HAP-1 (cell line): ENCODE measurements around the gene CD37.
A peak's percentile ranks its signal among the peaks of the same experiment; 100 is the strongest.

Experiments
- DNase-seq, 2 experiments: peaks; one replicate each; pipeline ENCODE4 v3.0.0-alpha.2; 2016 to 2020; ENCODE audit warnings: low spot score in 2 of 2
- H3K27me3 ChIP-seq: fragments of 250-450 bp; sonication (Bioruptor Pico); 2 replicates; pipeline ENCODE4 v1.5.1; 2020; ENCODE audit warnings: low read depth, mild to moderate bottlenecking, moderate library complexity
- H3K36me3 ChIP-seq: fragments of 250-450 bp; sonication (Bioruptor Pico); replicated peaks from 2 replicates; pipeline ENCODE4 v1.5.1; 2020; ENCODE audit warnings: mild to moderate bottlenecking
- H3K4me1 ChIP-seq: fragments of 250-450 bp; sonication (Bioruptor Pico); 2 replicates; pipeline ENCODE4 v1.5.1; 2020; ENCODE audit warnings: mild to moderate bottlenecking
- H3K4me3 ChIP-seq: fragments of 250-450 bp; sonication (Bioruptor Pico); 2 replicates; pipeline ENCODE4 v1.5.1; 2020; ENCODE audit warnings: mild to moderate bottlenecking, moderate library complexity
- H3K9me3 ChIP-seq: fragments of 250-450 bp; sonication (Bioruptor Pico); 2 replicates; pipeline ENCODE4 v1.5.1; 2020; ENCODE audit warnings: mild to moderate bottlenecking, moderate library complexity
- in situ Hi-C: fragments of 300-500 bp; cut with MboI; formaldehyde crosslinking; loops from 3 replicates; pipeline ENCODE4 v1.14.3; 2020; ENCODE audit warnings: low sequenced_read_pairs, inconsistent platforms, mixed read lengths

Gene CD37

GRCh38 chr19:49344505-49345423, 9.6 kb downstream of the CD37 start:
- Histone ChIP-seq H3K36me3 (peaks cover 58% of the 10 kb centered on the region), H3K4me3 (no peak overlapping the region), H3K9me3 (no peaks in the 10 kb centered on the region), H3K27me3 (no peaks in the 10 kb centered on the region), H3K4me1 (0 out of 2 replicates have a peak, but pooled peaks cover 2% of the 10 kb centered on the region)
- in situ Hi-C loops, result no loop called here
- DNase-seq, result no peak

GRCh38 chr19:49347191-49347590, 12.0 kb downstream of the CD37 start:
- in situ Hi-C loops, result no loop called here
- H3K36me3 ChIP-seq, result peaks cover 67% of the 10 kb centered on the region

GRCh38 chr19:49347835-49348234, 12.6 kb downstream of the CD37 start:
- in situ Hi-C loops, result no loop called here
- Histone ChIP-seq H3K4me1 (no peaks in the 10 kb centered on the region), H3K36me3 (peaks cover 64% of the 10 kb centered on the region), H3K9me3 (no peaks in the 10 kb centered on the region), H3K4me3 (no peak overlapping the region), H3K27me3 (no peaks in the 10 kb centered on the region)
- DNase-seq, result peak; percentile 58 to 63

More at GRCh38 chr19:49347191-49347590, 12.0 kb downstream of the CD37 start:
- Histone ChIP-seq H3K9me3 (no peaks in the 10 kb centered on the region), H3K27me3 (no peaks in the 10 kb centered on the region), H3K4me1 (no peaks in the 10 kb centered on the region), H3K4me3 (no peak overlapping the region)
- no peak for DNase-seq

GRCh38 chr19:49348305-49349189, 13.3 kb downstream of the CD37 start:
- Histone ChIP-seq H3K4me3 (no peak overlapping the region), H3K4me1 (no peaks in the 10 kb centered on the region), H3K9me3 (no peaks in the 10 kb centered on the region), H3K36me3 (peaks cover 64% of the 10 kb centered on the region), H3K27me3 (no peaks in the 10 kb centered on the region)
- in situ Hi-C loops, result no loop called here
- DNase-seq, result no peak

- Histone ChIP-seq H3K9me3 (no peaks in the 10 kb centered on the region), H3K4me3 (no peak overlapping the region), H3K4me1 (no peaks in the 10 kb centered on the region), H3K27me3 (no peaks in the 10 kb centered on the region), H3K36me3 (peaks cover 61% of the 10 kb centered on the region)
- DNase-seq, result no peak
- in situ Hi-C loops, result no loop called here
These were observed 14.4 kb downstream of the CD37 start for GRCh38 chr19:49349567-49349966.

- Histone ChIP-seq H3K4me3 (no peak overlapping the region), H3K9me3 (no peaks in the 10 kb centered on the region), H3K27me3 (no peaks in the 10 kb centered on the region), H3K4me1 (no peaks in the 10 kb centered on the region), H3K36me3 (peaks cover 22% of the 10 kb centered on the region)
- DNase-seq, result no peak
- in situ Hi-C loops, result no loop called here
These were observed 20.7 kb downstream of the CD37 start for GRCh38 chr19:49355909-49356353.

- H3K4me3 ChIP-seq, result no peak overlapping the region
- no peaks in the 10 kb centered on the region for H3K9me3 ChIP-seq
- H3K4me1 ChIP-seq, result no peaks in the 10 kb centered on the region
- H3K27me3 ChIP-seq, result no peaks in the 10 kb centered on the region
- in situ Hi-C loops, result no loop called here
- H3K36me3 ChIP-seq, result peaks cover 17% of the 10 kb centered on the region
- no peak for DNase-seq
These were observed 21.2 kb downstream of the CD37 start for GRCh38 chr19:49356382-49356781.

GRCh38 chr19:49357186-49357585, 22.0 kb downstream of the CD37 start:
- DNase-seq, result no peak
- H3K27me3 ChIP-seq, result no peaks in the 10 kb centered on the region
- H3K4me3 ChIP-seq, result no peak overlapping the region
- H3K4me1 ChIP-seq, result no peaks in the 10 kb centered on the region
- in situ Hi-C loops, result no loop called here
- no peaks in the 10 kb centered on the region for H3K9me3 ChIP-seq
- H3K36me3 ChIP-seq, result peaks cover 14% of the 10 kb centered on the region

- H3K36me3 ChIP-seq, result peaks cover 11% of the 10 kb centered on the region
- in situ Hi-C loops, result no loop called here
- peaks cover 10% of the 10 kb centered on the region for H3K4me1 ChIP-seq
- no peaks in the 10 kb centered on the region for H3K9me3 ChIP-seq
- no peaks in the 10 kb centered on the region for H3K27me3 ChIP-seq
- no peak overlapping the region for H3K4me3 ChIP-seq
- no peak for DNase-seq
These were observed 24.9 kb downstream of the CD37 start for GRCh38 chr19:49359851-49360820.

GRCh38 chr19:49361438-49362047, 26.3 kb downstream of the CD37 start:
- H3K27me3 ChIP-seq, result no peaks in the 10 kb centered on the region
- peaks cover 10% of the 10 kb centered on the region for H3K4me1 ChIP-seq
- DNase-seq, result peak; percentile 67 to 87
- H3K9me3 ChIP-seq, result no peaks in the 10 kb centered on the region
- H3K4me3 ChIP-seq, result peak overlapping the region; percentile 60
- in situ Hi-C loops, result no loop called here
- H3K36me3 ChIP-seq, result peaks cover 11% of the 10 kb centered on the region

- Histone ChIP-seq H3K4me1 (peaks cover 10% of the 10 kb centered on the region), H3K4me3 (peak within 1 kb of the TSS; percentile 60), H3K27me3 (no peaks in the 10 kb centered on the region), H3K9me3 (no peaks in the 10 kb centered on the region), H3K36me3 (peaks cover 11% of the 10 kb centered on the region)
- peak; percentile 77 to 91 for DNase-seq
- in situ Hi-C loops, result no loop called here
These were observed 27.1 kb downstream of the CD37 start, which contains the start of gene TEAD2 for GRCh38 chr19:49362048-49362928. TSS of gene TEAD2 (minus strand) at chr19:49362416. CDS start at chr19:49360075, 2,341 bp downstream.

- peaks cover 10% of the 10 kb centered on the region for H3K4me1 ChIP-seq
- H3K27me3 ChIP-seq, result no peaks in the 10 kb centered on the region
- H3K9me3 ChIP-seq, result no peaks in the 10 kb centered on the region
- peaks cover 5% of the 10 kb centered on the region for H3K36me3 ChIP-seq
- peak in 1 of 2 experiments; percentile 63 for DNase-seq
- in situ Hi-C loops, result no loop called here
- peak overlapping the region; percentile 60 for H3K4me3 ChIP-seq
These were observed 27.7 kb downstream of the CD37 start for GRCh38 chr19:49362929-49363267.
